HepG2 (cell line): ENCODE results near the gene KLF7.

Source experiments
- ATM ChIP-seq: fragments of 450-650 bp; IDR thresholded peaks from 2 replicates; pipeline ENCODE4 v1.7.1; 2017; ENCODE audit warnings: mild to moderate bottlenecking, borderline replicate concordance
- NCOA1 ChIP-seq: sonication (generic); formaldehyde crosslinking; IDR thresholded peaks from 2 replicates; pipeline ENCODE4 v1.9.0; 2021; ENCODE audit warnings: missing genetic modification reagents
- ZNF577 ChIP-seq: sonication (generic); formaldehyde crosslinking; IDR thresholded peaks from 2 replicates; pipeline ENCODE4 v1.4.0; 2020; ENCODE audit warnings: mild to moderate bottlenecking, low read depth, missing genetic modification reagents, borderline replicate concordance
- TF ChIP-seq, protein P1 (sequence below): sonication (generic); formaldehyde crosslinking; IDR thresholded peaks from 2 replicates; pipeline ENCODE4 v1.5.0; 2020; ENCODE audit warnings: mild to moderate bottlenecking, missing genetic modification reagents, moderate library complexity

DNA sequence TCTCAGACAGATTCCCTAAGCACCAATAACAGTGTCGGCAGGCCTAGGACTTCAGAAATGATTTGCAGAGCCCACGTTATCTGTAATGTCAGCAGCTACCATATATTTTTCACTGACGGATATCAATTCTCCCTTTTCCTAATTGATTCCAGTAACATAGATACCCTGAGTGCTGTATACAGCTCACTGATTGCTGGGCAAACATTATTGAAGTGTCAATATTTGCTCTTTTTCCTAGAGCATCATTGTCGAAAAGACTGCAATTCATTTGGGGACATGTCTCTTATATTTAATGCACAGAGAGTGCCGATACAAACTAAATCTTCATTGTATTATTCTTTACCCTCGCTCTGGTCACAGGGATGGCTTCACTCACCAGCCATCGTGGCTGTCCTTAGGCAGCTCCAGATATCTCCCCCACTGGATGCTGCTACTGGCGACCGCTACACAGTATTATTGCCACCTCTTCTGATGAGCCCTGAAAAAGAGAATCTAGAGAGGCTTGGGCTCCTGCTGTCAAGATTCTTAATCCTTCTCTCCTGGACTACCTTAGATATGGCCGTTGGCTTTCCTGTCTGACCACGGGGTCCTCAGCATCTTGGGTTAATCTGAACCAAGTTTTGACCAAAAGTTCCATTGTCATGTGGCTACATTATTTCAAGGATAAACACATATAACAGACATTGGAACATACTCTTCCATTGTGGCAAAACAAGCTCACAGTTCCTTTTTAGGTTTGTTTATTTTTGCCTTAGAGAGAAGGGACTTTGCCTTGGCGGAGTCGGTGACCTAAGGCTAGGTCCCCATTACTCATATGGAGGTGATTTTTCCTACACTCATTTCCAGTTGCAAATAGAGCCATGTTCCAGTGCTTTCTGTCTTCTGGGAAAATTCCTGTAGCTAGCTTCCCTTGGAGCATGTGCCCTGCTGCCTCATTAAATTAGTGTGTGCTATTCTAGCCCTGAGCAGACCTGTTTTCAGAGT is 121.1 kb downstream of the KLF7 start:
- no peak for TF ChIP-seq NCOA1
- TF ChIP-seq ZNF577 = no peak
- TF ChIP-seq ATM = no peak
- TF ChIP-seq, protein P1, sequence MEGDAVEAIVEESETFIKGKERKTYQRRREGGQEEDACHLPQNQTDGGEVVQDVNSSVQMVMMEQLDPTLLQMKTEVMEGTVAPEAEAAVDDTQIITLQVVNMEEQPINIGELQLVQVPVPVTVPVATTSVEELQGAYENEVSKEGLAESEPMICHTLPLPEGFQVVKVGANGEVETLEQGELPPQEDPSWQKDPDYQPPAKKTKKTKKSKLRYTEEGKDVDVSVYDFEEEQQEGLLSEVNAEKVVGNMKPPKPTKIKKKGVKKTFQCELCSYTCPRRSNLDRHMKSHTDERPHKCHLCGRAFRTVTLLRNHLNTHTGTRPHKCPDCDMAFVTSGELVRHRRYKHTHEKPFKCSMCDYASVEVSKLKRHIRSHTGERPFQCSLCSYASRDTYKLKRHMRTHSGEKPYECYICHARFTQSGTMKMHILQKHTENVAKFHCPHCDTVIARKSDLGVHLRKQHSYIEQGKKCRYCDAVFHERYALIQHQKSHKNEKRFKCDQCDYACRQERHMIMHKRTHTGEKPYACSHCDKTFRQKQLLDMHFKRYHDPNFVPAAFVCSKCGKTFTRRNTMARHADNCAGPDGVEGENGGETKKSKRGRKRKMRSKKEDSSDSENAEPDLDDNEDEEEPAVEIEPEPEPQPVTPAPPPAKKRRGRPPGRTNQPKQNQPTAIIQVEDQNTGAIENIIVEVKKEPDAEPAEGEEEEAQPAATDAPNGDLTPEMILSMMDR (CRISPR knock-in tag) = no peak
